GM18867 (cell line): Measurements from ENCODE around the gene ANKRD39.
"Not testable (repeated sequence)": the region's sequence is repeated elsewhere in the genome, so short reads cannot be mapped to it uniquely, and the experiment has no call there.

Source experiments
- ATAC-seq: cut with Tn5 transposase; IDR thresholded peaks from one replicate; pipeline ENCODE4 v1.9.1; 2021; ENCODE audit warnings: mild to moderate bottlenecking, moderate library complexity; ENCODE audit not compliant: unreplicated experiment

The ANKRD39 gene, protein sequence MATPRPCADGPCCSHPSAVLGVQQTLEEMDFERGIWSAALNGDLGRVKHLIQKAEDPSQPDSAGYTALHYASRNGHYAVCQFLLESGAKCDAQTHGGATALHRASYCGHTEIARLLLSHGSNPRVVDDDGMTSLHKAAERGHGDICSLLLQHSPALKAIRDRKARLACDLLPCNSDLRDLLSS

DNA sequence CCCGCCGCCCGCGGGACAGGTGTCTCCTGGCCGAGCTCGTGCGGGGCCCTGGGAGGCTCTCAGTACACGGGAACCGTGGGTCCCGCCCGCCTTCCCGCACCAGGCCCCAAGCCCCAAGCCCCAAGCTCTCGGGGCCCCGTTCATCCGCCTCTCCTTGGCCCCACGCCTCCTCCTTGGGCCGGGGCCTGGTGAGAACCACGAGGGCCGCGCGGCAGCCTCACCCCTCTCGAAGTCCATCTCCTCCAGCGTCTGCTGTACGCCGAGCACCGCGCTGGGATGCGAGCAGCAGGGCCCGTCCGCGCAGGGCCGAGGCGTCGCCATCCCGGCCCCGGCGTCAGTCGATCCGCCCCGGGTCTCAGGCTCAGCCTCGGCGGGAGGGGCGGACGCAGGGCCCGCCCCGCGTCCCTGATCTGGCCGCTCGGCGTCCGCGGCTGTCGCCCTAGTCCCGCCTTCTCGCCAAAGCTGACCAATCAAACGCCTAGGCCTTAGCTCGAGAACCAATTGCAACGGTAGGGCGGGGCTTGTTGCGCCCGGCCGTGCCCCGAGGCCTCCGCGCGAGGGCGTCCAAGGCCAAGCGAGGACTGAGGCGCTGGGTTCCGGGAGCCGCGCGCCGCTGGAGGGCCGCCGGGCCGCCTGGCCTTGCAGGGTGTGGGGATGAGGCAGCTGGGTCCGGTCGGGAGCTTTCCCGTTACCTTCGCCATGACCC is at the start of gene ANKRD39:
Gene ANKRD39 (minus strand): TSS at position 350 of the 706 bp plus-strand sequence. CDS start 29 bp downstream, at position 321.
- peak; percentile 91 for ATAC-seq

DNA sequence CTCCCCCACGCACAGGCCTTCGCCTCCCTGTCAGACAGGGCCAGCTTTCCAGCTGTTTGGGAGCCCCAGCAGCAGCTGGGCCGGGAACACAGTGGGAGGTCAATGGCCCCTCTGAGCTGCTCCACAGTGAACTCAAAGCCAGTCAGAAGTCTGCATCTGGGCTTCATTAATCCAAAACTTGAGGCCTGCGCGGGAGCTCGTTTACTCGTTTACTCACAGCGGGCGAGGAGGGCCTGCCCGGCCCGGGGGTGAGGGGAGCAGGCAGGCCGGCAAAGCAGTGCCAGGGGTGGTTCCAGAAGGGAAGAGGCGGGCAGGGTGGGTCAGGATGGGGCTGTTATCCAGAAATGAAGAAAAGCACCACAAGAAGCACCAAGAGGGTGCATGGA is 48.9 kb upstream of the ANKRD39 start:
- no peak for ATAC-seq

DNA sequence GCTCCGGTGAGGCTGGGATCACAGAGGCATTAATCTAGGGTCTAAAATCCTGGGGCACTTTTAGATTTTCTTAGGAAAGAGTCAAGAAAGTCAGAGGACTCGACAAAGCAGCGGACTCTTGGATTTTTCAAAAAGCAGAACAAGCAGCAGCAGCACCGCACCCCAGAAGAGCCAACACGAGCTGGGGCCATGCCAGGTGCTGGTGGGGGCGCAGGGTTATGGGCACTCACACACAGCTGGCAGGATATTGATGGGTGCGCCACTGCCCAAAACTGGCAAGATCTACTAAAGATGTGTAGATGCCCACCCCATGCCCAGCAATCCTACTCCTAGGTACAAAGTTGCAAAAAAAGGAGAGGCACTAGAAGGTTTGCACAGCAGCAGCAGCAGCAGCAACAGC is 46.0 kb upstream of the ANKRD39 start:
- ATAC-seq, result no peak

DNA sequence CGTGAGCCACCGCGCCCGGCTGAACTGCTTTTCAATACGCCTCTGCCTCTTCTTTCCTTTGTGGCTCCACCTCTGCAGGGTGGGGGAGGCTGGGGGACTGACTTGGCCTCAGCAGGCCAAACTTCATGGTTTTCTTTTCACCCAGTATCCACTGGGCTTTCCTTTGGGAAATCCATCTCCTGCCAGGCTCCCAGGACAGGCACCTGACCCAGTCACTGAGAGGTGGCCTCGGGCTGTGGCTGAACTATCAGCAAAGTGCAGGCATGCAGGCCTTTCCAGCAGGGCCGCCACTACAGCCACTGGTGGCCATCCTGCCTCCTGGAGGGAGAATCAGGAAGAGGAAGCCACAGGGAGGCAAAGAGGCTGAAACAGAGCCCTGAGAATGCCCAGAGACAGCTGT is 45.5 kb upstream of the ANKRD39 start:
- no peak for ATAC-seq

DNA sequence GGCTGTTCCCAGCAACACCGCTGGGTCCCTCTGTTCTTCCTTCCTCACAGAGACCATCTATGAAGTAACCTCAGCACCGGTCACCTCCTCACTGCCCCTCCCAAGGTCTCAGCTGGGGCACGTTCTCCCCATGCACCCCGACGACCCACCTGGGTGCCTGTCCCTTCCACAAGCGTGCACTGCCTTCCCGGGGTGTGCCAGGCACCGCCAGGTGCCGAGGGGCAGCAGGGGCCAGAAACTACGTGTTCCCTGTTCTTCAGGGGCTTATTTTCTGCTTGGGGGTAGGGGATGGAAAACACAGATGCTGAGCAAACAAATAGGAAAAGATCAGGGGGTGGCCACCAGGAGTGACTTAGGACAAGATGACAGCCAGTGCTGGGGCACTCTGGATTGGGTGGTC is 42.4 kb upstream of the ANKRD39 start:
- ATAC-seq, result no peak

DNA sequence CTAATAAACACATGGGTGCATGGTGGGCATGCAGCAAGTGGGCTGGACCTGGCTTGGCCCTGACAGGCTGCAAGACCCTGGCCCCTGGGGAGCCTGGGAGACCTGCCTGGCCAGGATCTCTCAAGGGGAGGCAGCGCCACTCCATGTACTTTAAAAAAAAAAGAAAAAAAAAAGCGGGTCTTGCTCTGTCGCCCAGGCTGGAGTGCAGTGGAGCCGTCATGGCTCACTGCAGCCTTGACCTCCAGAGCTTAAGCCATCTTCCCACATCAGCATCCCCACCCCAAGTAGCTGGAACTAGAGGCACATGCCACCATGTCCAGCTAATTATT is 41.6 kb upstream of the ANKRD39 start:
- no peak for ATAC-seq

DNA sequence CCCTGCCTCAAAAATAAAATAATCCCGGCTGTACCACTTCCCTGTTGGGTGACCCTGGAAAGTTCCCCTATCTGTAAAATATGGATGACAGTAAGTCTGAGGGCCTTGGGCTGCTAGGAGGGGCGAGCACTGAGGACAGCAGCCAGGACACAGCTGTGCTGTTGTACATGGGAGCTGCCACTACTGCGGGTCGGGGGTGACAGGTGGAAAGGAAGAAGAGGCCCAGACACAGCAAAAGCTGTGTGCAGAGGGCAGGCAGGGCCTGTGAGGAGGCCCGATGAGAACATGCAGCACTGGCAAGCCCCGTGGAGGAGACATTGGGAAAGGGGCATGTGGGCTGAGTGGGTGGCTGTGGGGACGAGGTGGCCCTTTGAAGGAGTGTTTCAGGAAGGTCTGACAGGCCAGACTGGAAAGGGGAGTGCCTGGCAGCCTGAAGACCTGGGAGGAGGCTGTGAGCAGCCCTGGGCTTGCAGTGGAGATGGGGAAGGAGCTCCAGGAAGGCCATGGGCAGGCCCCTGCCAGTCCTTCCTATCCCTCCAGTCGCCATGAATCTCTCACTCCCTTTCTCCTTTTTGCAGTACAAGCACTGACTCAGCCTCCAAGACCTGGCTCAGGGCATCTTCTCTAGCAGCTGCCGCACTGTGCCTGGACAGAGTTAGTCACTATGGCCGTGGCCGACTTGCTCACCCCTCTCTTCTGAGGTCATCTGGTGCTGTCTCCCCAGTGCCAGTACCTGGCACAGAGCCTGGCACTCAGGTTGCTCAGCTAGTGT is 41.0 kb upstream of the ANKRD39 start:
- no peak for ATAC-seq

DNA sequence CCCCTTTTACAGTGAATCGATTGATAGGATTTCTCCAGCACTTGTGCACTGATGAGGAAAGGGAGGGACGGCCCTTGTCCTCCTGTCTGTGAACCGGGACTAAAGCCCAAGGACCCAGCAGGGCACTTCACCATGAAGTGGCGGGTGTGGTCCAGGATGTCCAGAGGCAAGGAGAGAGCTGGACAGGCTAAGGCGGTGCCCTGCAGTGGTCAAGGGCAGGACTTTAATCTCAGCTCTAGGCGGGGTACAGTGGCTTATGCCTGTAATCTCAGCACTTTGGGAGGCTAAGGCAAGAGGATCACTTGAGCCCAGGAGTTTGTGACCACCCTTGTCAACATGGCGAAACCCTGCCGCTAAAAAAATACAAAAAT is 40.3 kb upstream of the ANKRD39 start:
- ATAC-seq, result no peak

DNA sequence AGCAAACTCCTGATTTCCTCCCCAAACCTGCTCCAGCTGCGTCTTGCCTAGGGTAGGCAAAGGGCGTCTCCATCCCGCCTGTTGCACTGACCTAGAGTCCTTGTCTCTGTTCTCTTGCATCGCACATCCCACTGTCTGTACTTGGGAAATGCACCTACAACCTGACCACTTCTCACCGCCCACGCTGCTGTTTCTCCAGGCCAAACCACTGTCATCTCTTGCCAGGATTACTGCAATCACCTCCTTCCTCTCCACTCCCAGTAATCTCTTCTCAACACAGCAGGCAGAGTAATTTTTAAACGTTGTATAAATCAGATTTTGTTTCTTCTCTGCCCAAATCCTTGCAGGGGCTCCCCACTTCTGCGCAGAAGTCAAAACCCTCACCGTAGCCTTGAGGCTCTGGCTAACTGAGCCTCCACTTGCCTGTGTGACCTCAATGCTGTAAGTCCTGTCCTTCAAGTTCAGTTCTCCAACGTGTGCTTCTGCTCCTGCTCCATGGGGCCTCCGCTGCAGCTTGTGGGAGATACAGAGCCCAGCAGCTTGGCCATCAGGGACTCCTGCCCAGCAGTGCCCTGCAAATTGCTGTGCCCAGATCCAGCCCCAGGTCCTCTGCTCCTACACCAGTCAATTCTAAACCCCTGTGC is 39.8 kb upstream of the ANKRD39 start:
- ATAC-seq, result no peak

DNA sequence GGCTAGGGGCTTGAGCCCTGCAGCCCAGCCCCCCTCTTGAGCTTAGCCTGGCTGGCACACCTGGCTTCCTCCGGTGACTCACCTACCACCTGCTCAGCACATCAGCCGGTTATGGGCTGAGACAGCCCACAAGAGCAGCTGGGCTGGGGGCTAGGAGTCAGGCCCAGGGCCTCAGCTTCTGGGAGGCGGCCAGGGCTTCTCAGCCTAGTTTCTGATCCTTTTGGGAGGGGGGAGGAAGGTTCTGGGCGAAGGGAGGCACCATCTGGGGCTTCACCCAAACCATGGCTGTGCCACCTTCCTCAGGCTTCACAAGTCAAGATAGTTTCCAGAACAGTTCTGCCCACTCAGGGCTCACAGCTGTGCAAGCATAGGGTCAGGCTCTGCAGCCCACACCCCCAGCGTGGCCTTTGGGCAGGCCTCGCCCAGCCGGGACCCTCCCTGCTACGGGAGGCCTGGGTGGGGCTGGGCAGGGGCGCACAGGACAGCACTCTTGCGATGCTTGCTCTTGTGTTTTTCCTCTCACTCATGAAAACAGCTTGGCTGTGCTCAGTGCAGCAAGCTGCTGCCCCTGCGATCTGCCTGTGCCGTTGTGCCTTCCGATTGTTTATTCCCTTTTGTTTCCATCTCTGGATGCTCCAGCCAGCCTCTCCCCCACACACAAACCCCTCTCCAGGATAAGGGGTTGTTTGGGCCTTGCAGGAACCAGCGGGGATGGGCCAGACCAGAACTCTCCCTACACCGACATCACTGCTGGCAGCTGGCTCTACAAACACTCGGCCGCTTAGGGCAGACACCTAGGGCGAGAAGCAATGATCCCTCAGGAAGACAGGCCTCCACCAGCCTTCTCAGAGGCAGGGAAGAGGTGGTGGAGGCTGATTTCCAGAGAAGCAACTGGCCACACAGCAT is 38.2 kb upstream of the ANKRD39 start:
- ATAC-seq, result no peak

DNA sequence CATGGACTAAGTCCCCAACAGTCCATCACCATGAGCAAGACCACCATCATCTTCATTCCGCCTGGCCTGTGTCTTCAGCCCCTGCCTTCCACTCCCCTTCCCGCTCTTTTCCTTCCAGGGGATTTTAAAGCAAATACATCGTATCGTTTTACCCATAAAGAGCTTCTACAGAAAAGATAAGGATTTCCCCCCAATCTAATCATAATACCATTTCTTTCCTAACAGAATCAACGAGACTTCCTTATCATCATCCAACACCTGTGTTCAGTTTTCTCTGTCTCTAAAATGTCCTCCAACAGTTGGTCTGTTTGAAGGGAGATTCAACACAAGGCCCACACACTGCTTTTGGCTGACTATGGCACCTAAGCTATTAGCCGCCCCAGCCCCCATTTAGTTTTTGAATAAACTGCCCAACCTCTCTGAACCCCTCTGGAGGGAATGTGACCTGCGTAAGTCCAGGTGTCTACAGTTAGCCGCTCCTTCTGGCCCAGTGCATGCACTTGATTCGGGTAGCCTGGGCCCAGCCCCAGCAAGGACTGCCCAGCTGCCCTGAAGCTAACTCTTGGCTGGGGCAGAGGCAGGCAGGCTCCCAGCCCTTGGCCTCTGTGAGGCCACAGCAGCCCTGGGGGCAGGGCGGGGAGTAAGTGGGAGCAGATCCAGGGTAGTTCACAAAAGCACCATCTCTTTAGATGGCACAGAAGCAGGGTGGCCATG is 37.4 kb upstream of the ANKRD39 start:
- no peak for ATAC-seq

DNA sequence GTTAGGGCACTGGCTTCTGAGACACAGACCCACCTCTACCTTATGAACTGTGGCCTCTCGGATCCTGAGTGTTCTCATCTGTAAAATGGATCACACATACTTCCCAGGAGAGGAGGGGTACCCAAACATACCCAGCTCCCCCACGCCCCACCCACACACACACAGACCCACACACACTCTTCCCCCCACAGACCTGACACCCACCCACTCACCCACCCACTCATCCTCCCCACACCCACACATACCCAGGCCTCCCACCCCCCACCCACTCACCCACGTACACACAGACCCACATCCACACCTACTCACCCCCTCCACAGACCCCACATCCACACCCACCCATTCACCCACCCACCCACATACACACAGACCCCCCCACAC is 36.3 kb upstream of the ANKRD39 start:
- ATAC-seq, result no peak

DNA sequence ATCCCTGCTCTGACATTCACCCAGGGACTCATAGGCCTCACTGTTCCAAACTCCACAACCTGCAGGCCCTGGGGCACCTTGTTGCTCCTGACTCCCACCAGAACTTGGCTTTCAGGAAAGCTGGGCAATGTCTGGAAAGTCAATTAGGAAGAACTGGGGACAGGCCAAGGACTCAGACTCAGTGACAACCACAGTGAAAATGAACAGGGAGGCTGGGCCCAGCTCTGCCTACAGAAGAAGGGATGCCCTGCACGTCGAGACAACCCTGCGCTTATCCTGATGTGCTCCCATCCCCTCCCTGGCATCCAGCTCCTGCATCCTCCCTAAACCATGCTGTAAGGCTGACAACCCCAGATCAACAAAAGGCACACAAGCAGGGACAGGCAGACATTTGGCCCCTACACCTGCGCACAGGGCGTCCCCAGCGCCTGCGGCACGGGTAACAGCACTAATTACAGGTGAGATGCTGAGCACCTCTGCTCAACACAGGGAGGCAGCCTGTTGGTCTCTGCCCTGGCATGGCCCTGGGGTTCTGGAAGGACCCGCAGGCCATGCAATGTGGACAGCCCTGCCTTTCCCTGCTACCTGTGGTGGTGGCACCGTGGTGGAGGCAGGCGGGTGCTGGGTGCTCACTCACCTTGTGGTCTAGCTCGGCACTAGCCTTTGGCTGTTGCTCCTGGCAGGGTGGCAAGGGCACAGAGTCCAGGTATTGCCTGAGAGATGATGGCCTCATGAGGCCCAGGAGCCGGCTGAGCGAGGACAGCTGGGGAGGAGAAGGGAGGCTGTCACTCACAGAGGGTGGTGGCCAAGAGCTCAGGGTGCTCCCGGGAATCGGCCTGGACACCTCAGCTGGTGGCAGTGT is 35.7 kb upstream of the ANKRD39 start:
- ATAC-seq, result no peak

DNA sequence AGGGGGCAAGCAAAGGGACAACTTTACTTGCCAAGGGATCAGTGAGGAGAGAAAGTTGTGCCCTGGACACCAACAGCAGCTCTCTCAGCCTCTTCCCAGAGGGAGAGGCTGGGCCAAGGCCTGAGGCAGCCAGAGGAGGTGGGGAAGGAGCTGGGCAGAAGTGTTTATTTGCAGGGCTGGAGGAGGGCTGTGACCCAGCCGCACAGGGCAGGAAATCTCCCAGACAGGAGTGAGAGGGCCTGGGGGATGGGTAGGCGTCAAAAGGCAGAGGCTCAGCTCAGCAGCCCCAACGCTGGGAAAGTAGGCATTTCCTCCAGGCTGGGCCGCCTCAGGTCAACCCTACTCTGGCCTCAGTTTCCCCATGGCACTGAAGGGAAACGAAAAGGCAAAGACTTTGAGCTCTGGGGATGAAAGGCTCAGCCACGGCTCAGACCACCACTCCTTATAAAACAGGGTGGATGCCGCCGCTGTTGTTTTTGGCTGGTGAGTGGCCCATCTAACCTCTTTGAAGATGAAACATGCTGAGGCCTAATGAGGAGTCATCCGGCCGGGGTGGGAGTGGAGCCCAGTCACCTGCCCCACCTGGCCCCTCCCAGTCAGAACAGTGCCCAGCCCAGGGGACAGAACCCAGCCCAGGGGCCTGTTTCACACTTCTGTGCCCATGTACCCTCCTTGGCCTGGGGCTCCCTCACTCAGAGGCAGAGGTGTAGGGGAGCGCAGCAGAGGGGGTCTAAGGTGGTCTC is 33.9 kb upstream of the ANKRD39 start:
- no peak for ATAC-seq

DNA sequence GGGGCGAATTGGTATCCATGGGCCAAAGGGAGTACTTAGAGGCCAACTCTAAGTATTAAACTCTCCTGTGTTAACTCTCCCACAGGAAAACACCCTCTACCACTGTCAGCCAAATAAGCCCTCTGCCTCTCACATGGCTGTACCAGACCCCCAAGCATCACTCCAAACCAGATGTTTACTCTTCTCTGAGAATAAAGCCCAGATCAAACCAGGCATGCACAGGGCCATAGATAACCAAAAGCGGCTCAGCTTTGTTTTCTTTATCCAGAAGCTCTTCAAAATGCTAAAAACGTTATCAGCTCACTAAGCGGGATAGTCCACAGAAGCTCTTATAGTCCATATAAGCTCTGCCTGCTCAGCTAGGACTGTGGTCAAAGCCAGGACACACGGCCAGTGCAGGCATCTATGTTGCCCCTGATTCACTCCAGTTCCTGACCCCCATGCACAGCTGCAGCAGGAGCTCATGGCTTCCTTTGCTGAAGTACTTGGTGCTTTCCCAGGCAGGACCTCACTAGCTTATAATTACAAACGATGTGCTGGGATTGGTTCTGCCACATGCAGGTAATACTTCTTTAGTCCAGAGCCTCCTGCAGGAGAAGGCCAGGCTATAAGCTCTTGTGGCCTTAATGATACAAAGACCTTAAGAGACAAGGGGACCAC is 33.0 kb upstream of the ANKRD39 start:
- no peak for ATAC-seq

DNA sequence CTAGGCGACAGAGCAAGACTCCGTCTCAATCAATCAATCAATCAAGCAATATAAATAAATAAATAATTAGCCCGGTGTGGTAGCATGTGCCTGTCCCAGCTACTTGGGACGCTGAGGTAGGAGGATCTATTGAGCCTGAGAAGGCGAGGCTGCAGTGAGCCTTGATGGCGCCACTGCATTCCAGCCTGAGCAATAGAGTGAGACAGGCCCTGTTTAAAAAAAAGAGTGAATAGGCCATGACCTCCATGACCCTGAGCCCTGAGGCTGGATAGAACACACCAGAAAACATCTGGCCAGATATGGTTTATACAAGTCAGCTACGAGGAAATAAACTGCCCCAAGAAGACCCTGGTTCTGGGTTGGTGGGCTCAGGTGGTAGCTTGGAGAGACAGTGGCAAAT is 32.4 kb upstream of the ANKRD39 start:
- no peak for ATAC-seq

DNA sequence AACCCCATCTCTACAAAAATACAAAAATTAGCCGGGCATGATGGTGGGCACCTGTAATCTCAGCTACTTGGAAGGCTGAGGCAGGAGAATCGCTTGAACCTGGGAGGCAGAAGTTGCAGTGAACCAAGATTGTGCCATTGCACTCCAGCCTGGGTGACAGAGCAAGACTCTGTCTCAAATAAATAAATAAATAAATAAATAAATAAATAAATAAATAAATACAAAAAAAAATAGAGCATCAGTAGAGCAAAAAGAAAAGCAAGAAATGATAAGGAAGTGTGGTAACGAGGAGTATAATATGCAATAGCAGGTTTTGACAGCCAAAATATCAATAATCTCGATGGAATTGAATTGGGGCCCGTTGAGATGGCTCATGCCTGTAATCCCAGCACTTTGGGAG is 31.7 kb upstream of the ANKRD39 start:
- ATAC-seq, result not testable (repeated sequence)
